Heart left ventricle (tissue), 13 donors: ENCODE measurements around the gene TASP1.

Experiments
- POLR2A ChIP-seq, 2 donors: fragments of 450-650 bp; IDR thresholded peaks; one replicate each; pipeline ENCODE4 v1.6.1; 2017; ENCODE audit warnings: antibody characterized with exemption in 2 of 2, mild to moderate bottlenecking in 2 of 2, moderate library complexity in 2 of 2
- TF ChIP-seq, protein P1 (sequence below), 12 donors: fragments of 200-600 bp; sonication (generic) in 4 of 12; IDR thresholded peaks; one replicate each; pipeline versions ENCODE4 v1.5.0 to v1.8.0; 2018 to 2022; ENCODE audit warnings: antibody characterized with exemption in 12 of 12, mild to moderate bottlenecking in 5 of 12
- donor health status: ischemic (EF 13 %, LVEDD 7.1; RV severe dilation, severe dysfunction).
- donor health status: DM: no; HTN: yes; CAD: no.
- donor health status: DM: no; HTN: no; CAD: no.
- donor health status: ischemic (EF 25% LVEDD 6.9; RV normal size, moderate dysfunction).
- donor health status: ischemic (EF 25% LVEDD 5.7; RV mildly dilated, moderate dysfunction).
- donor health status: ischemic (EF 35%, LVEDD 5.7; RV mildly dilated, moderate dysfunction).
- donor health status: nonischemic (EF 11% LVEDD 7.7; RV severe dilation, severe dysfunction).
- donor health status: DM: yes; HTN: yes; CAD: no.
- donor health status: PGD.
- donor health status: ischemic (EF 29% LVEDD 5.4; RV normal size, mild dysfunction).
- donor health status: nonischemic (EF 23%, LVEDD 6.1; RV moderate dilation, normal function).

DNA sequence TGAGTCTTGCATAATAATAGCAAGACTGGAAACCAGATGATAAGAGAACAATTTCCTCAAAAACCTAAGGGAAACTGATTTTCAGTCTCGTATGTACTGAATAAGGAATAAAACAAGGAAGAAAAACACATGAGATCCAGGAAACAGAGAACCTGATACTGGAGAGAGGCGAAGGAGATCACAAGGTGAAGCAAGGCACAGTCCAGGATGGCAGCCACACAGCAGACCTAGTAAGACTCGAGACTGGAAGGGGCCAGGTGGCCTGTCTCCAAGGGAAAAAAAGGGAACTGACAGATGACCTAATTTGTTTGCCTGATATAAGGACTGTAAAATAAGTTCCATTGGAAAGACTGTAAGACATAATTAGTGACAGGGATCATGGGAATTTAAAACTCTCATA is 71.1 kb downstream of the TASP1 start:
- TF ChIP-seq POLR2A (IDR thresholded peaks at IDR 0.05) = no peak
- TF ChIP-seq, protein P1, sequence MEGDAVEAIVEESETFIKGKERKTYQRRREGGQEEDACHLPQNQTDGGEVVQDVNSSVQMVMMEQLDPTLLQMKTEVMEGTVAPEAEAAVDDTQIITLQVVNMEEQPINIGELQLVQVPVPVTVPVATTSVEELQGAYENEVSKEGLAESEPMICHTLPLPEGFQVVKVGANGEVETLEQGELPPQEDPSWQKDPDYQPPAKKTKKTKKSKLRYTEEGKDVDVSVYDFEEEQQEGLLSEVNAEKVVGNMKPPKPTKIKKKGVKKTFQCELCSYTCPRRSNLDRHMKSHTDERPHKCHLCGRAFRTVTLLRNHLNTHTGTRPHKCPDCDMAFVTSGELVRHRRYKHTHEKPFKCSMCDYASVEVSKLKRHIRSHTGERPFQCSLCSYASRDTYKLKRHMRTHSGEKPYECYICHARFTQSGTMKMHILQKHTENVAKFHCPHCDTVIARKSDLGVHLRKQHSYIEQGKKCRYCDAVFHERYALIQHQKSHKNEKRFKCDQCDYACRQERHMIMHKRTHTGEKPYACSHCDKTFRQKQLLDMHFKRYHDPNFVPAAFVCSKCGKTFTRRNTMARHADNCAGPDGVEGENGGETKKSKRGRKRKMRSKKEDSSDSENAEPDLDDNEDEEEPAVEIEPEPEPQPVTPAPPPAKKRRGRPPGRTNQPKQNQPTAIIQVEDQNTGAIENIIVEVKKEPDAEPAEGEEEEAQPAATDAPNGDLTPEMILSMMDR (IDR thresholded peaks at IDR 0.05) = no peak
